ENCODE measurements around the gene TMEM126A. TPM values are rescaled to one million over a fixed set of nuclear protein-coding genes. Genes with fewer than 3 reads are reported as not detected.
A peak's percentile ranks its signal among the peaks of the same experiment; 100 is the strongest.
"Not testable (repeated sequence)": the region's sequence is repeated elsewhere in the genome, so short reads cannot be mapped to it uniquely, and the experiment has no call there.

The TMEM126A gene
- total and polyA plus RNA-seq, 9 donors = 31.1 to 50.7 (median 35.5) TPM

DNA sequence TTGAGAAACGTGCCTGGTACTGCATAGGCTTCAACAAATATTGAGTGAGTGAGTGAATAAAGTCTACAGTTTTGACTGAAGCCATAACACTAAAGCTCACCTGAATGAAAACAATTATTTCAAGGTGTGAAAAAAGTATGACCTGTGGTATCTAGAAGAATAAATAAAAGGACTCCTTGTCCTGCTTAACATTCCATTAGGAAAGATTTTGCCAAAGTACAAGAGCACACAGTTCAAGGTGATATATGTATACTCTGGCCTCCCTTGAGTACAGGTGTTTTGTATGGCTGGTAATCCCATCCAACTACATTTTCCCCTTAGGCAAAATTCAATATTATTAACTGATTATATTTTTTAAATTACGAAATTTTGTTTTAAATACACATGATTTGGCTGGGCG lies 18.9 kb downstream of the TMEM126A start:
- no peaks in the 10 kb centered on the region for H3K9me3 ChIP-seq (replicated peaks; ENCODE audit: control insufficient read depth, low read depth, low read length)
- H3K36me3 ChIP-seq (ENCODE audit: control insufficient read depth, insufficient read depth, low read length) = peaks cover 10% of the 10 kb centered on the region
- DNase-seq = no peak
- peaks cover 6% of the 10 kb centered on the region for H3K4me1 ChIP-seq (ENCODE audit: control insufficient read depth, insufficient read depth, low read length)
- WGBS (ENCODE audit: insufficient coverage) = no CpG with 5 or more reads among the region's 3 CpGs
- no peaks in the 10 kb centered on the region for H3K27me3 ChIP-seq (ENCODE audit: control insufficient read depth, insufficient read depth, low read length)
- H3K4me3 ChIP-seq (ENCODE audit: low read length) = no peak overlapping the region
- H3K27ac ChIP-seq (ENCODE audit: low read length) = no peak overlapping the region

DNA sequence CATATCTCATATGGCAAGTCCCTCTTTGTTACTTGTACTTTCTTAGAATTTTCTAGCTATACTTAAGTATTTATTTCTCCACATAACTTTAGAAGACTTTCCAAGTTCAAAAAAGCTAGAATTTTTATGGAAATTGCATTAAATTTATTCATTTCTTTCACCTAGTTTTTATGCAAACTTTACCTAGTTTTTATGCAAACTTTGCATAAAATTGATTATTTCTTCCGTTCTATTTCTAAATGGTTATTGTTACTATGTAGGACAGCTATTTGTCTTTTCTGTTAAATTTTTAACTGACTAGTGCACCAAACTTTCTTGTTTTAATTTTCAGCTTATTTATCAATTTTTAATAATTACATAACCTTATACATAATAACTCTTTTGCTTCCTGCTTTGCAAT lies 20.4 kb downstream of the TMEM126A start:
- no peak overlapping the region for H3K27ac ChIP-seq (ENCODE audit: low read length)
- H3K36me3 ChIP-seq (ENCODE audit: control insufficient read depth, insufficient read depth, low read length) = peaks cover 2% of the 10 kb centered on the region
- peaks cover 2% of the 10 kb centered on the region for H3K4me1 ChIP-seq (ENCODE audit: control insufficient read depth, insufficient read depth, low read length)
- H3K27me3 ChIP-seq (ENCODE audit: control insufficient read depth, insufficient read depth, low read length) = no peaks in the 10 kb centered on the region
- H3K9me3 ChIP-seq (replicated peaks; ENCODE audit: control insufficient read depth, low read depth, low read length) = no peaks in the 10 kb centered on the region
- no peak for DNase-seq
- WGBS (ENCODE audit: insufficient coverage) = no CpG with 5 or more reads among the region's 1 CpG
- H3K4me3 ChIP-seq (ENCODE audit: low read length) = no peak overlapping the region

DNA sequence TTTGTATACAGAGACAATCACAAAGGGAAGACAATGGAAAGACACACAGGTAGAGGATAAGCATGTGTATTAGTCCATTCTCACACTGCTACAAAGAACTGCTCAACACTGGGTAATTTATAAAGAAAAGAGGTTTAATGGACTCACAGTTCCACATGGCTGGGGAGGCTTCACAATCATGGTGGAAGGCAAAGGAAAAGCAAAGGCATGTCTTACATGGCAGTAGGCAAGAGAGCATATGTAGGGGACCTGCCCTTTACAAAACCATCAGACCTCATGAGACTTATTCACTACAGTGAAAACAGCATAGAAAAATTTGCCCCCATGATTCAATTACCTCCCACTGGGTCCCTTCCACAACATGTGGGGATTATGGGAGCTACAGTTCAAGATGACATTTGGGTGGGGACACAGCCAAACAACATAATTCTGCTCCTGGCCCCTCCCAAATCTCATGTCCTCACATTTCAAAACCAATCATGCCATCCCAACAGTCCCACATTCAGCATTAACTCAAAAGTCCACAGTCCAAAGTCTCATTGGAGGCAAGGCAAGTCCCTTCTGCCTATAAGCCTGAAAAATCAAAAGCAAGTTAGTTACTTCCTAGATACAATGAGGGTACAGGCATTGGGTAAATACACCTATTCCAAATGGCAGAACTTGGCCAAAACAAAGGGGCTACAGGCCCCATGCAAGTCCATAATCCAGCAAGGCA lies 23.3 kb downstream of the TMEM126A start:
- H3K27me3 ChIP-seq (ENCODE audit: control insufficient read depth, insufficient read depth, low read length); H3K4me1 ChIP-seq (ENCODE audit: control insufficient read depth, insufficient read depth, low read length); DNase-seq; H3K36me3 ChIP-seq (ENCODE audit: control insufficient read depth, insufficient read depth, low read length); H3K4me3 ChIP-seq (ENCODE audit: low read length); H3K9me3 ChIP-seq (replicated peaks; ENCODE audit: control insufficient read depth, low read depth, low read length); H3K27ac ChIP-seq (ENCODE audit: low read length): not testable (repeated sequence)

DNA sequence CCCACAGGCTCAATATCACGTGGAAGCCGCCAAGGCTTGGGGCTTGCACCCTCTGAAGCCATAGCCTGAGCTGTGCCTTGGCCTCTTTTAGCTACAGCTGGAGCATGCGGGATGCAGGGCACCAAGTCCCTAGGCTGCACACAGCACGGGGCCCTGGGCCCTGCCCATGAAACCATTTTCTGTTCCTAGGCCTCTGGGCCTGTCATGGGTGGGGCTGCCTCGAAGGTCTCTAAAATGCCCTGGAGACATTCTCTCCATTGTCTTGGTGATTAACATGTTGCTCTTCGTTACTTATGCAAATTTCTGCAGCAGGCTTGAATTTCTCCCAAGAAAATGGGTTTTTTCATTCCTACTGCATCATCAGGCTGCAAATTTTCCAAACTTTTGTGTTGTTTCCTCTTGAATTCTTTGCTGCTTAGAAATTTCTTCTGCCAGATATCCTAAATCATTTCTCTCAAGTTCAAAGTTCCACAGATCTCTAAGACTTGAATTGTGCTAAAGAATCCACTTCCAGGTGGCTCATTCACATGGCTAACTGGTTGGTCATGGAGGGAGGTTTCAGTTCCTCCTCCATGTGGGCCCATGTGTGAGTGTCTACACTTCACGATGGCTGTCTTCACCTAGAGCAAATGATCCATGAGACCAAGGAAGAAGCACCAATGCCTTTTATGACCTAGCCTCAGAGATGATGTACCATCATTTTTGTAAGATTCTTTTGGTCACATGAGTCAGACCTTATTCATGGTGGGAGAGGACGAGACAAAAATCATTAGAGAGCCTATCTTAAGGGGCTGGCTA lies 24.5 kb downstream of the TMEM126A start:
- no peak for DNase-seq
- no peak overlapping the region for H3K27ac ChIP-seq (ENCODE audit: low read length)

DNA sequence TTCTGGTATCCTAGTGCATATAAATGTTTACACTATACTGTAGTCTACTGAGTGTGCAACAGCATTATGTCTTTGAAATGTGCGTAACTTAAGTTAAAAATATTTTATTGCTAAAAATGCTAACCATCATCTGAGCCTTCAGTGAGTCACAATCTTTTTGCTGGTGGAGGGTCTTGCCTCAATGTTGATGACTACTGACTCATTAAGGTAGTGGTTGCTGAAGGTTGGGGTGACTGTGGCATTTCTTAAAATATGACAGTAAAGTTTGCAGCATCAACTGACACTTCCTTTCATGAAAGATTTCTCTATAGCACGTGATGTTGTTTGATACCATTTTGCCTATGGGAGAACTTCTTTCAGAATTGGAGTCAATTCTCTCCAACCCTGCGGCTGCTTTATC lies 25.6 kb downstream of the TMEM126A start:
- Histone ChIP-seq H3K27me3 (ENCODE audit: control insufficient read depth, insufficient read depth, low read length) (no peaks in the 10 kb centered on the region), H3K4me1 (ENCODE audit: control insufficient read depth, insufficient read depth, low read length) (no peaks in the 10 kb centered on the region), H3K9me3 (replicated peaks; ENCODE audit: control insufficient read depth, low read depth, low read length) (peaks cover 3% of the 10 kb centered on the region), H3K27ac (ENCODE audit: low read length) (no peak overlapping the region), H3K4me3 (ENCODE audit: low read length) (no peak overlapping the region), H3K36me3 (ENCODE audit: control insufficient read depth, insufficient read depth, low read length) (no peaks in the 10 kb centered on the region)
- DNase-seq = no peak
- no CpG with 5 or more reads among the region's 3 CpGs for WGBS (ENCODE audit: insufficient coverage)

More for the DNA sequence above, 24.5 kb downstream of the TMEM126A start:
- peaks cover 3% of the 10 kb centered on the region for H3K9me3 ChIP-seq (replicated peaks; ENCODE audit: control insufficient read depth, low read depth, low read length)
- no peak overlapping the region for H3K4me3 ChIP-seq (ENCODE audit: low read length)
- no peaks in the 10 kb centered on the region for H3K4me1 ChIP-seq (ENCODE audit: control insufficient read depth, insufficient read depth, low read length)
- no peaks in the 10 kb centered on the region for H3K27me3 ChIP-seq (ENCODE audit: control insufficient read depth, insufficient read depth, low read length)
- no peaks in the 10 kb centered on the region for H3K36me3 ChIP-seq (ENCODE audit: control insufficient read depth, insufficient read depth, low read length)
- WGBS (ENCODE audit: insufficient coverage) = 85% methylated on average over 6 of the region's 8 CpGs

DNA sequence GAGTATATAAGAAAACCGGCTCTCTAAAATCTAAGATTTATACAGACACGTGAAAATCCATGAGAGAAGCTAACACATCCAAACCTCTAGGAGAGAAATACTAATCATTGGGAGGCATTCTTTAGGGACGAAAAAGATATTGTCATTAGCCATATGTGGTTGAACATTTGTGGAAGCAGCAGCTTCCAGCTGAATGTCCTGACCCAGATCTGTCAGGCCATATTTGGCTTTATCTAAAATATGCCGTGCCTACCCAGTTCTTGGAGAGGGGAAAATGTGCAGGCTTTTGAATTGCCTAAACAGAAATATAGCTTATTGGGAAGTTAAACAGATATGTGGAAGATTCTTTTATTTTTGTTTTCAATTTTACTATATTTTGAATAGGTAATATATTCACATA lies 31.8 kb downstream of the TMEM126A start:
- no peak overlapping the region for H3K4me3 ChIP-seq (ENCODE audit: low read length)
- H3K27me3 ChIP-seq (ENCODE audit: control insufficient read depth, insufficient read depth, low read length) = no peaks in the 10 kb centered on the region
- peaks cover 3% of the 10 kb centered on the region for H3K4me1 ChIP-seq (ENCODE audit: control insufficient read depth, insufficient read depth, low read length)
- no CpG with 5 or more reads among the region's 4 CpGs for WGBS (ENCODE audit: insufficient coverage)
- no peaks in the 10 kb centered on the region for H3K9me3 ChIP-seq (replicated peaks; ENCODE audit: control insufficient read depth, low read depth, low read length)
- H3K36me3 ChIP-seq (ENCODE audit: control insufficient read depth, insufficient read depth, low read length) = no peaks in the 10 kb centered on the region
- no peak overlapping the region for H3K27ac ChIP-seq (ENCODE audit: low read length)
- no peak for DNase-seq

DNA sequence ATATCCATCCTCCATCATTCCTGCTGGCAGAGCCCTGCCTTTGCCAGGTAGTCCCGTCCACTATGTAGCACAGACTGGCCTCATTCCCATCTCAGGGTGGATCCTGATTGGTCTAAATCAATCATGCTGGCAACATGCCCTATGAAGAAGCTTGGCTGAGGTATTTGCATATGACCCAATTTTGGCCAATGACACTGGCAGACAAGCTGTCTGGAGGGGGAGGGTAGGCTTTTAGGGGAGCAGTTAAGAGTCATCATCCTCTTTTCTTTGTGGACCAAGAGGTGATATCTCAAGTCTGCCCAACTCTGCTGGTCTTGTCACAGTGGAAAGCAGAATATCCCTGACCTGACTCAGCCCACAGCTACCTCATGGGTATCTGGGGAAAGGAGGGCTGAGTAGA lies 33.1 kb downstream of the TMEM126A start:
- no peaks in the 10 kb centered on the region for H3K9me3 ChIP-seq (replicated peaks; ENCODE audit: control insufficient read depth, low read depth, low read length)
- H3K27ac ChIP-seq (ENCODE audit: low read length) = no peak overlapping the region
- 40% methylated on average over 1 of the region's 1 CpG for WGBS (ENCODE audit: insufficient coverage)
- H3K27me3 ChIP-seq (ENCODE audit: control insufficient read depth, insufficient read depth, low read length) = no peaks in the 10 kb centered on the region
- peak; percentile 8 for DNase-seq
- H3K36me3 ChIP-seq (ENCODE audit: control insufficient read depth, insufficient read depth, low read length) = no peaks in the 10 kb centered on the region
- H3K4me3 ChIP-seq (ENCODE audit: low read length) = no peak overlapping the region
- H3K4me1 ChIP-seq (ENCODE audit: control insufficient read depth, insufficient read depth, low read length) = peaks cover 15% of the 10 kb centered on the region

DNA sequence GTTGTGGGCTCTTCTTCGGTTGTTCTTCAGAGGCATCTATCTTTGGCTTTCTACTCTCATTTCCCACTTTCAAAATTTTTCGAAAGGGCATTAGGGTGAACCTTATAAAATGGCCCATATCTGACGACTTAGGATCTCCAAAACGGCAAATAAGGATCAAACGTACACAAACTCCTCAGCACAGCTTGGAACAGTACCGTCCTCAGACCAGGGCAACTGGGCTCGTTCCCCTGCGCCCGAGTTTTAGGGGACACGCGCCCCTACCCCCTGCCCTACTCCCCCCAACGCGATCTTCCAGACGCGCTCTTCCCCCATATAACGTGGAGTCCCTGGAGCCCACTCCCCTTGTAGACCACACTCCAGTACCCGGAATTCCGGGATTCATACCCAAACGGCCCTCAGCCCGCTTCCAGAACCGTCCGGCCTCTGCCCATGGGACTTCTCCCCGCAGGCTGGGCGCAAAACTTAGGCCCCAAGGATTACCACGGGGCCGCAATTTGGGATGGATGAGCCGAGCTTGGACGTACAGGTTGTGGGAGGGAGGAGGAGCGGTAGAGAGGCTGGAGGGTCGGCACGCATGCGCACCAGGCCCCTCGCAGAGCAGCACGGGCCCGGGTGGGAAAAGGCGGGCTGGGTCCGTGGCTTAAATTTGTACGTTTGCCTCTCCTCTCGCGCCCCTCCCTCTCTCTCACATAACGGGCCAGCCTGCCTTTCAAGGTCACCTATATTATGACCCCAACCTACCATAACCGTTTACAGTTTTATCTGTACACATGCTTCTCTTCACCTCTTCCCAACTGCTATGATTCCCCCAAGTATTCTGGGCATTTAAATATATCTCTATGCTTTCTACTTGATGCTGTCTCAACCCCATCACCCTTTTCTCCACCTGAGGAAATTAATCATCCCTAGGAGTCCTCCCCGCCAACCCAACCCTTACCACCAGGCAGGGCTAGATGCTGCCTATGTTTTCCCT lies 34.9 kb downstream of the TMEM126A start:
- Histone ChIP-seq H3K27ac (ENCODE audit: low read length) (peak overlapping the region; percentile 31), H3K4me1 (ENCODE audit: control insufficient read depth, insufficient read depth, low read length) (peaks cover 22% of the 10 kb centered on the region), H3K4me3 (ENCODE audit: low read length) (peak overlapping the region; percentile 59), H3K27me3 (ENCODE audit: control insufficient read depth, insufficient read depth, low read length) (no peaks in the 10 kb centered on the region), H3K36me3 (ENCODE audit: control insufficient read depth, insufficient read depth, low read length) (no peaks in the 10 kb centered on the region), H3K9me3 (replicated peaks; ENCODE audit: control insufficient read depth, low read depth, low read length) (no peaks in the 10 kb centered on the region)
- 25% methylated on average over 33 of the region's 43 CpGs for WGBS (ENCODE audit: insufficient coverage)
- DNase-seq = peak; percentile 86

DNA sequence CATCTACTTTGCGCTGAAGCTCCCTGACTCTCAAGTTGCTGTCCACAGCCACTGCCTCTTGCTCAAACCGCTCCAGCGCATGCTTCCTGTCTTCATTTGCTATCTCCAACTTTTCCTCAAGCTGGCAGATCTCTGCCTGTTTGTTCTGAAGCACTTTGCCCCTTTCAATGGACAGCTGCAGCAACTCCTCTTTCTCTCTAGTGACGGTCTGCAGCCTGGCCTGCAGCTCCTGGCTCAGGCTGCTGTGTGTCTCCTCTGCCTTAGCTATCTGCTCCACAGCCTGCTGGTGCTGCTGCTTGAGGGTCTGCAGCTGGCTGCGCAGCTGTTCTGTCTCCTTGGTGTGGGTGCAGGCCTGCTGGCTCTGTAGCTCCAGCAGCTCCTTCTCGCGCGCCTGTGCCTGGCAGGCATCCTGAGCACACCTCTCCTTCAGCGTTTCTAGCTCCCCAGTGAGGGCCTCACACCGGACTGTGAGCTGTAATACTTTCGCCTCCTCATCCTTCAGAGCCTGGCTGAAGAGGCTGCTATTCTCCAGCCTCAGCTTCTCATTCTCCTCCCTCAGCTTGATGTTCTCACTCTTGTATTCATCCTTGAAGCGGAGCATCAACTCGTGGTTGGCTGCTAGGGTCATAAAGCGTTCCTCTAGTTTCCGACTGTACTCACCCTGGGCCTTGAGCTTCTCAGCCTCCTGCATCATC lies 37.5 kb downstream of the TMEM126A start:
- H3K4me1 ChIP-seq (ENCODE audit: control insufficient read depth, insufficient read depth, low read length) = peaks cover 22% of the 10 kb centered on the region
- no peaks in the 10 kb centered on the region for H3K36me3 ChIP-seq (ENCODE audit: control insufficient read depth, insufficient read depth, low read length)
- H3K27me3 ChIP-seq (ENCODE audit: control insufficient read depth, insufficient read depth, low read length) = no peaks in the 10 kb centered on the region
- H3K9me3 ChIP-seq (replicated peaks; ENCODE audit: control insufficient read depth, low read depth, low read length) = no peaks in the 10 kb centered on the region
- H3K4me3 ChIP-seq (ENCODE audit: low read length) = peak overlapping the region; percentile 55
- DNase-seq = peak; percentile 88
- 27% methylated on average over 15 of the region's 15 CpGs for WGBS (ENCODE audit: insufficient coverage)
- H3K27ac ChIP-seq (ENCODE audit: low read length) = peak overlapping the region; percentile 98

Data from muscle of leg (tissue), 11 donors.